22Rv1 (cell line): ENCODE results near the gene TMEM150C.
"Not testable (repeated sequence)": the region's sequence is repeated elsewhere in the genome, so short reads cannot be mapped to it uniquely, and the experiment has no call there.

Experiments
- CTCF ChIP-seq: fragments of 450-650 bp; IDR thresholded peaks from 2 replicates; pipeline ENCODE4 v1.5.1; 2017; ENCODE audit warnings: mild to moderate bottlenecking
- ZFX ChIP-seq: fragments of 450-650 bp; IDR thresholded peaks from 2 replicates; pipeline ENCODE4 v1.6.1; 2017; ENCODE audit warnings: antibody characterized with exemption, borderline replicate concordance

- TF ChIP-seq CTCF, ZFX: not testable (repeated sequence)
Measured at GRCh38 chr4:82547850-82548249, 13.9 kb downstream of the TMEM150C start.
